ENCODE data around the gene KDM8. TPM values are rescaled to one million over a fixed set of nuclear protein-coding genes. Genes with fewer than 3 reads are reported as not detected.

Gene KDM8
- total RNA-seq, 1 experiment from 2014 or later = 3.7 TPM

DNA sequence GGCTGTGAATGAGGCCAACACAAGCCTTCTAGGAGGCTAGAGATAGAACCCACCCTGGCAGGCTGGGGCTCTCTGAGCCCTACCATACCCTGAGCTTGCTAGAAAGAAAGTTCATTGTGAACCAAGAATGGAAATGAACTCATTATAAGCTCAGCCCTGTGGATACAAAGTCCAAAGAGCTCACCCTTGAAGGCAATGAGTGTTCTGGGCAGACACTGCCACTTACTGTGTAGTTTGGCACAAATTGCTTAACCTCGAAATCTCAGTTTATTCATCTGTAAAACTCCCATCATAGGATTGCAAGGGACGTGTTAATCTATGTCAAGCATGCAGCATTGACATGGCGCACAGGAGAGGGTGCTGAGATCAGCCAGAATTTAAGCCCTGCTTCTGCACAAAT, 5.5 kb downstream of the KDM8 start:
- no peaks in the 10 kb centered on the region for H3K36me3 Mint-ChIP-seq (ENCODE audit: insufficient read depth, unreplicated experiment)
- no peak for DNase-seq (ENCODE audit: unreplicated experiment)
- intact Hi-C loops (cut with micrococcal nuclease) = no loop called here
- no TSS peak for BruUV-seq (replicated peaks)
- H3K4me1 Mint-ChIP-seq (ENCODE audit: insufficient read depth, unreplicated experiment) = peaks cover 8% of the 10 kb centered on the region
- POLR2A ChIA-PET = no interaction called here
- TF ChIP-seq, protein P1, sequence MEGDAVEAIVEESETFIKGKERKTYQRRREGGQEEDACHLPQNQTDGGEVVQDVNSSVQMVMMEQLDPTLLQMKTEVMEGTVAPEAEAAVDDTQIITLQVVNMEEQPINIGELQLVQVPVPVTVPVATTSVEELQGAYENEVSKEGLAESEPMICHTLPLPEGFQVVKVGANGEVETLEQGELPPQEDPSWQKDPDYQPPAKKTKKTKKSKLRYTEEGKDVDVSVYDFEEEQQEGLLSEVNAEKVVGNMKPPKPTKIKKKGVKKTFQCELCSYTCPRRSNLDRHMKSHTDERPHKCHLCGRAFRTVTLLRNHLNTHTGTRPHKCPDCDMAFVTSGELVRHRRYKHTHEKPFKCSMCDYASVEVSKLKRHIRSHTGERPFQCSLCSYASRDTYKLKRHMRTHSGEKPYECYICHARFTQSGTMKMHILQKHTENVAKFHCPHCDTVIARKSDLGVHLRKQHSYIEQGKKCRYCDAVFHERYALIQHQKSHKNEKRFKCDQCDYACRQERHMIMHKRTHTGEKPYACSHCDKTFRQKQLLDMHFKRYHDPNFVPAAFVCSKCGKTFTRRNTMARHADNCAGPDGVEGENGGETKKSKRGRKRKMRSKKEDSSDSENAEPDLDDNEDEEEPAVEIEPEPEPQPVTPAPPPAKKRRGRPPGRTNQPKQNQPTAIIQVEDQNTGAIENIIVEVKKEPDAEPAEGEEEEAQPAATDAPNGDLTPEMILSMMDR (IDR thresholded peaks at IDR 0.05; ENCODE audit: unreplicated experiment) = no peak
- H3K27me3 Mint-ChIP-seq (ENCODE audit: insufficient read depth, unreplicated experiment) = no peaks in the 10 kb centered on the region
- no peaks in the 10 kb centered on the region for H3K9me3 Mint-ChIP-seq (ENCODE audit: unreplicated experiment)
- H3K4me3 Mint-ChIP-seq (ENCODE audit: unreplicated experiment) = no peak overlapping the region
- no peak overlapping the region for H3K27ac Mint-ChIP-seq (ENCODE audit: low read depth, unreplicated experiment)
- CTCF ChIA-PET = interaction anchor here (1.1 kb wide), 1 partner anchor 26 kb away, joined by 5 read pairs; no protein-coding TSS in a partner anchor

DNA sequence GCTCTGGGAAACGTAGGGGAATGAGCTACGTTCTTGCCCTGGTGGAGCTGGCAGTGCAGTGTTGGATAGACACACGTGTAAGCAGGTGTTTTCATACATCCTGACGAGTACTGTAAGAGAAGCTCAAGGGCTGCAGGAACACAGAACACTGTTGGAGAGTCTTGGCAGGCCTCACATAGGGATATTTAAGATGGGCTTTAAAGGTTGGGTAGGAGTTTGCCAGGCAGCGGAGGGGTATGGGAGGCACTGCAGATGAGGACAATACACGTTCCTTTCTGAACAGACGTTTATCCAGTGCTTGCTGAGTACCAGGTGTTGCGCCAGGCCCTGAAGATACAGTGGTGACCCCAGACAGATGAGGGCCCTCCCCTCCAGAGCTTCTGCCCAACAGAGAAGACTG, 6.3 kb downstream of the KDM8 start:
- ChIA-PET POLR2A (no interaction called here), CTCF (interaction anchor here (0.6 to 1.5 kb wide), 3 partner anchors 25 to 1977 kb away, joined by 5 to 8 read pairs (median 6); no protein-coding TSS in a partner anchor)
- H3K4me3 Mint-ChIP-seq (ENCODE audit: unreplicated experiment) = no peak overlapping the region
- peaks cover 1% of the 10 kb centered on the region for H3K36me3 Mint-ChIP-seq (ENCODE audit: insufficient read depth, unreplicated experiment)
- no peak for DNase-seq (ENCODE audit: unreplicated experiment)
- intact Hi-C loops (cut with micrococcal nuclease) = no loop called here
- no peaks in the 10 kb centered on the region for H3K9me3 Mint-ChIP-seq (ENCODE audit: unreplicated experiment)
- no peaks in the 10 kb centered on the region for H3K27me3 Mint-ChIP-seq (ENCODE audit: insufficient read depth, unreplicated experiment)
- TF ChIP-seq, protein P1 (IDR thresholded peaks at IDR 0.05; ENCODE audit: unreplicated experiment) = no peak
- peaks cover under 1% of the 10 kb centered on the region for H3K4me1 Mint-ChIP-seq (ENCODE audit: insufficient read depth, unreplicated experiment)
- no peak overlapping the region for H3K27ac Mint-ChIP-seq (ENCODE audit: low read depth, unreplicated experiment)
- no TSS peak for BruUV-seq (replicated peaks)

DNA sequence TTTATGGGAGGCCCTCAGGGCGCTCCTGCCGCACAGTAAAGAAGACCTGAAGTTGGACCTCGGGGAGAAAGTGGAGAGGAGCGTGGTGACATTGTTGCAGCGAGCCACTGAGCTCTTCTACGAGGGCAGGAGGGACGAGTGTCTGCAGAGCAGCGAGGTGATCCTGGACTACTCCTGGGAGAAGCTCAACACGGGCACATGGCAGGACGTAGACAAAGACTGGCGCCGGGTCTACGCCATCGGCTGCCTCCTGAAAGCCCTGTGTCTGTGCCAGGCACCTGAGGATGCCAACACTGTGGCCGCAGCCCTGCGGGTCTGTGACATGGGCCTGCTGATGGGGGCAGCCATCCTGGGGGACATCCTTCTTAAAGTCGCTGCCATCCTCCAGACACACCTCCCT, 6.8 kb downstream of the KDM8 start:
- no peaks in the 10 kb centered on the region for H3K4me1 Mint-ChIP-seq (ENCODE audit: insufficient read depth, unreplicated experiment)
- H3K27ac Mint-ChIP-seq (ENCODE audit: low read depth, unreplicated experiment) = no peak overlapping the region
- no TSS peak for BruUV-seq (replicated peaks)
- intact Hi-C loops (cut with micrococcal nuclease) = no loop called here
- ChIA-PET POLR2A (no interaction called here), CTCF (interaction anchor here (0.6 to 1.7 kb wide), 5 partner anchors 25 to 1978 kb away, joined by 4 to 11 read pairs (median 6); no protein-coding TSS in a partner anchor)
- no peak for DNase-seq (ENCODE audit: unreplicated experiment)
- H3K4me3 Mint-ChIP-seq (ENCODE audit: unreplicated experiment) = no peak overlapping the region
- TF ChIP-seq, protein P1 (IDR thresholded peaks at IDR 0.05; ENCODE audit: unreplicated experiment) = no peak
- no peaks in the 10 kb centered on the region for H3K9me3 Mint-ChIP-seq (ENCODE audit: unreplicated experiment)
- H3K36me3 Mint-ChIP-seq (ENCODE audit: insufficient read depth, unreplicated experiment) = peaks cover 5% of the 10 kb centered on the region
- H3K27me3 Mint-ChIP-seq (ENCODE audit: insufficient read depth, unreplicated experiment) = no peaks in the 10 kb centered on the region

DNA sequence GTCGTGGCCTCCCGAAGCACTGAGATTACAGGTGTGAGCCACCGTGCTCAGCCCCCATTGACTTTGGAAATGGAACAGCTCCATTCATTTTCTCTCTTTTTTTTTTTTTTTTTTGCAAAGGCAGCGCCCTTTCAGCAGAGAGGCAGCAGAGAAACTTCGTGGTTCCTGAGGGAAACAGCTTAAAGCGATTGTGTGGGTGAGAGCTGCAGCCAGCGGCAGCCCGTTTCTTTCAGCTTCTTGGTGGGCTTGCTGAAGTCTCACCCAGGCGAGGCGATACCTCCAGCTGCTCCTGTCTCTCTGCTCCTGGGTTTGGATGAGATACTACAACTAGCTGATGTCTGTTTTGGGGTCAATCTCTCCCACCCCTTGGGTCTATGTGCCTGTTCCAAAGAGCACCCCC, 7.7 kb downstream of the KDM8 start:
- no peak overlapping the region for H3K27ac Mint-ChIP-seq (ENCODE audit: low read depth, unreplicated experiment)
- no peaks in the 10 kb centered on the region for H3K9me3 Mint-ChIP-seq (ENCODE audit: unreplicated experiment)
- no peaks in the 10 kb centered on the region for H3K27me3 Mint-ChIP-seq (ENCODE audit: insufficient read depth, unreplicated experiment)
- ChIA-PET POLR2A (interaction anchor here (0.6 kb wide), 1 partner anchor 57 kb away, joined by 3 read pairs; no protein-coding TSS in a partner anchor), CTCF (interaction anchor here (1.7 kb wide), 1 partner anchor 24 kb away, joined by 11 read pairs; no protein-coding TSS in a partner anchor)
- H3K4me3 Mint-ChIP-seq (ENCODE audit: unreplicated experiment) = no peak overlapping the region
- peaks cover 5% of the 10 kb centered on the region for H3K36me3 Mint-ChIP-seq (ENCODE audit: insufficient read depth, unreplicated experiment)
- intact Hi-C loops (cut with micrococcal nuclease) = no loop called here
- TF ChIP-seq, protein P1 (IDR thresholded peaks at IDR 0.05; ENCODE audit: unreplicated experiment) = no peak
- no peaks in the 10 kb centered on the region for H3K4me1 Mint-ChIP-seq (ENCODE audit: insufficient read depth, unreplicated experiment)
- DNase-seq (ENCODE audit: unreplicated experiment) = no peak
- no TSS peak for BruUV-seq (replicated peaks)
